Right lobe of liver (tissue), 6 donors: Measurements from ENCODE around the gene CST6. TPM values are rescaled to one million over a fixed set of nuclear protein-coding genes. Genes with fewer than 3 reads are reported as not detected.

Experiments used
- ATAC-seq, 4 donors: fragments of 200-7000 bp; cut with Tn5 transposase; one replicate each; pipeline ENCODE4 v1.9.1; 2020; ENCODE audit warnings: mild to moderate bottlenecking in 4 of 4, moderate library complexity in 4 of 4
- DNase-seq, 3 donors: peaks; one replicate each; pipeline ENCODE4 v3.0.0-alpha.2; 2020
- H3K27ac ChIP-seq, 3 donors: fragments of 200-600 bp; one replicate each; pipeline ENCODE4 v1.8.0; 2022
- H3K27me3 ChIP-seq, 2 donors: fragments of 200-600 bp; one replicate each; pipeline ENCODE4 v1.8.0; 2022
- H3K36me3 ChIP-seq, 4 donors: fragments of 200-600 bp; sonication (generic) in 1 of 4; one replicate each; pipeline versions ENCODE4 v1.5.1 to v1.8.0; 2017 to 2022; ENCODE audit warnings: control low read depth in 1 of 4
- H3K4me1 ChIP-seq, 4 donors: fragments of 200-600 bp; sonication (generic) in 1 of 4; one replicate each; pipeline versions ENCODE4 v1.5.1 to v1.8.0; 2017 to 2022; ENCODE audit warnings: control low read depth in 1 of 4
- H3K4me3 ChIP-seq, 3 donors: fragments of 200-600 bp; one replicate each; pipeline ENCODE4 v1.8.0; 2022
- H3K9me3 ChIP-seq, 4 donors: fragments of 200-600 bp; sonication (generic) in 1 of 4; one replicate each; pipeline versions ENCODE4 v1.5.1 to v1.8.0; 2017 to 2022; ENCODE audit warnings: control low read depth in 1 of 4
- POLR2A ChIP-seq: fragments of 450-650 bp; IDR thresholded peaks from one replicate; pipeline ENCODE4 v1.6.1; 2017; ENCODE audit warnings: antibody characterized with exemption, mild to moderate bottlenecking
- WGBS: methylation state at CpG from one replicate; pipeline ENCODE4 v1.1.6; 2018; ENCODE audit warnings: low coverage, low lambda C conversion rate; ENCODE audit not compliant: insufficient coverage; ENCODE audit errors: missing lambda C conversion rate; 5-methylcytosine and 5-hydroxymethylcytosine counted together
- intact Hi-C, 2 donors: fragments of 100-400 bp; cut with DNase I; formaldehyde crosslinking; loops; one replicate each; pipeline versions ENCODE4 v1.11.2 to v1.14.1; 2022
- total RNA-seq, 6 experiments: library from RNA; depleted of rRNA in 2 of 6; stranded (reverse); fragments of >200 nt in 2 of 6; fragmentation: NEBNext Ultra II Directional in 3 of 6; extraction: Animal tissue kit (Norgen Biotek cat#: 25700) in 3 of 6; gene quantifications; one replicate each; pipeline versions ENCODE4 v1.1.0 to v1.2.4, GENCODE V29; 2016 to 2023
- TF ChIP-seq, protein P1 (sequence below), 4 donors: fragments of 200-600 bp in 3 of 4; fragments of 450-650 bp in 1 of 4; IDR thresholded peaks; one replicate each; pipeline versions ENCODE4 v1.5.1 to v1.8.0; 2016 to 2022; ENCODE audit warnings: antibody characterized with exemption in 4 of 4, mild to moderate bottlenecking in 2 of 4
- donor health status: DM: no; HTN: yes; CAD: no.
- donor health status: DM: no; HTN: no; CAD: no.
- donor health status: DM: no; HTN: no; CAD: no.
- donor health status: DM: no; HTN: yes; CAD: no.
- donor health status: DM: no; HTN: yes; CAD: no.

The CST6 gene
- total RNA-seq, 6 experiments from 2014 or later = not detected

DNA sequence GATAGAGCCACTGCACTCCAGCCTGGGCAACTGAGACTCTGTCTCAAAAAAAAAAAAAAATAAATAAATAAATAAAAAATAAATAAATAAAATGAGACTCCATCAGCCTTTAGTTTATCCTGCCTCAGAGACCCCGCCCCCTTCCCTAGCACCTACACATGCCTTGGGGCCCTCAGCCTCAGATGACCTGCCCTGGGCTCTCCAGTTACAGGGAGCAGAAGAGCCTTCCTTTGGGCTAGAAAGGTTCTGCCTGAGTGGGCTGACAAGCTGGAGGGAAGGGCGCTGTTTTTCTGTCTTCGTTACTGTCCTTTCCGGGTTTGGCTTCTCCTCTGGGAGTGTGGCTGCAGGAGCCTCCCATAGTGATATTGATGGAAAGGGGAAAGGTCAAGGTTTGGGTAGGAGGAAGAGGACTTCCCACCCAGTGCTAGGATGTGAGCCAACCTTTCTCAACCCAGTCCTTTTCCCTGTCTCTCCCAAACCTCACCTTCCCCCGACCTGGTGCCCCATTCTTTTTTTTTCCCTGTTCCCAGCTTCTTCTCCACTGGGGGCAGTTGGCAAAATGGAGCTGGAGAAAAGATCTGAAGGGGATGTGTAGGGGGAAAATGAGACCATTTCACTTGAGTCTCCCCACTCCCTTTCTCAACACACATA, 38.9 kb downstream of the CST6 start:
- TF ChIP-seq POLR2A = no peak
- TF ChIP-seq, protein P1, sequence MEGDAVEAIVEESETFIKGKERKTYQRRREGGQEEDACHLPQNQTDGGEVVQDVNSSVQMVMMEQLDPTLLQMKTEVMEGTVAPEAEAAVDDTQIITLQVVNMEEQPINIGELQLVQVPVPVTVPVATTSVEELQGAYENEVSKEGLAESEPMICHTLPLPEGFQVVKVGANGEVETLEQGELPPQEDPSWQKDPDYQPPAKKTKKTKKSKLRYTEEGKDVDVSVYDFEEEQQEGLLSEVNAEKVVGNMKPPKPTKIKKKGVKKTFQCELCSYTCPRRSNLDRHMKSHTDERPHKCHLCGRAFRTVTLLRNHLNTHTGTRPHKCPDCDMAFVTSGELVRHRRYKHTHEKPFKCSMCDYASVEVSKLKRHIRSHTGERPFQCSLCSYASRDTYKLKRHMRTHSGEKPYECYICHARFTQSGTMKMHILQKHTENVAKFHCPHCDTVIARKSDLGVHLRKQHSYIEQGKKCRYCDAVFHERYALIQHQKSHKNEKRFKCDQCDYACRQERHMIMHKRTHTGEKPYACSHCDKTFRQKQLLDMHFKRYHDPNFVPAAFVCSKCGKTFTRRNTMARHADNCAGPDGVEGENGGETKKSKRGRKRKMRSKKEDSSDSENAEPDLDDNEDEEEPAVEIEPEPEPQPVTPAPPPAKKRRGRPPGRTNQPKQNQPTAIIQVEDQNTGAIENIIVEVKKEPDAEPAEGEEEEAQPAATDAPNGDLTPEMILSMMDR (IDR thresholded peaks at IDR 0.05) = no peak
- H3K36me3 ChIP-seq = peaks cover 5 to 13% (median 10%) of the 10 kb centered on the region in 4 donors
- intact Hi-C loops = no loop called here
- no peak overlapping the region for H3K27ac ChIP-seq
- WGBS = 51% methylated on average over 5 of the region's 5 CpGs
- H3K27me3 ChIP-seq = no peaks in the 10 kb centered on the region
- no peaks in the 10 kb centered on the region for H3K9me3 ChIP-seq
- ATAC-seq (no peak), DNase-seq (no peak)
- H3K4me3 ChIP-seq = no peak overlapping the region
- peaks cover 0 to 20% (median 6%) of the 10 kb centered on the region in 4 donors for H3K4me1 ChIP-seq

- H3K4me3 ChIP-seq = peak overlapping the region; percentile 61 to 97 (median 80)
- ATAC-seq (no peak), DNase-seq (no peak)
- H3K9me3 ChIP-seq = no peaks in the 10 kb centered on the region
- 38% methylated on average over 11 of the region's 12 CpGs for WGBS
- peaks cover 5 to 19% (median 13%) of the 10 kb centered on the region in 4 donors for H3K36me3 ChIP-seq
- H3K27me3 ChIP-seq = no peaks in the 10 kb centered on the region
- peak overlapping the region; percentile 27 to 78 (median 72) for H3K27ac ChIP-seq
- peaks cover 0 to 24% (median 6%) of the 10 kb centered on the region in 4 donors for H3K4me1 ChIP-seq
- intact Hi-C loops = no loop called here
- TF ChIP-seq POLR2A = no peak
- TF ChIP-seq, protein P1 (IDR thresholded peaks at IDR 0.05) = no peak
These were observed 39.6 kb downstream of the CST6 start for GRCh38 chr11:66051371-66051765.

DNA sequence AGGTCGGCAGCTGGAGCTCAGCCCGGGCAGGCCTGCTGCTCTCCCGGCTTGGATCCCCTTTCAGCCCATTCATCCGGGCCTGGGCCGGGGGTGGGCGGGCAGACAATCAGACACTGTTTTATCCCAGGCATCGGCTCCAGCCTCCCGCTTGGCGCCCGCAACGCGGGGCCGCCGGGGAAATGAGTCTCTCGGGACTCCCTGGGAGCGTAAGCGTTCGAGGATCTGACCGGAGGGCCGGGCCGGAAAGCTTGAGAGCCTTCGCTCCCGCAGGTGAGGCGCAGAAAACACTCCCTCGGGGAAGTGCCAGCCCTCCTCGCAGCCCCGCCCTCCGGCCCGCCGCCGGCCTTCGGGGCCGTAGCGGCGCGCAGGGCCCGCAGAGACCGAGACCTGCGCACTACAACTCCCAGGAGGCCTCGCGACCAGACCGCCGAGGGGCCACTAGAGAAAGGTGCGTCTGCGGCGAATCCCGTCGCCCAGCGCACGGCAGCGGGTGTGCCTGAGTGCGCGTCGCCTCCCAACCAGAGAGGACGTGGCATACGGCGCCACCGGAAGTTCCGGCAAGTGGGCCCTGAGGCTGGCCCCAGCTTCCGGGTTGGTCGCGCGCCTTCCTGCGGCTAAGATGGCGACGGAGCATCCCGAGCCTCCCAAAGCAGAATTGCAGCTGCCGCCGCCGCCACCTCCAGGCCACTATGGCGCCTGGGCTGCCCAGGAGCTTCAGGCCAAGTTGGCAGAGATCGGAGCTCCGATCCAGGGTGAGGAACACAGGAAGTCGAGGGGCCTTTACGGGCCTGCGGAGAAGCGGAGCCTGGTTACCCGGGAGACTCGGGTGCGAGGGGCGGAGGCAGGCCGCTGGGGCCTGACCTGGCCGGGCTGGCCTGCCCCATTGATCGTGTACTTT, 40.2 kb downstream of the CST6 start, which contains the start of gene SF3B2:
Gene SF3B2 (plus strand): TSS at position 599 of the 898 bp plus-strand sequence. CDS start 21 bp downstream, at position 620.
- H3K4me1 ChIP-seq = peaks cover 0 to 24% (median 6%) of the 10 kb centered on the region in 4 donors
- no peaks in the 10 kb centered on the region for H3K9me3 ChIP-seq
- DNase-seq (peak; percentile 99 to 100 (median 99)), ATAC-seq (peak; percentile 95 to 98 (median 96))
- WGBS = 0% methylated on average over 20 of the region's 84 CpGs
- H3K4me3 ChIP-seq = peak within 1 kb of the TSS; percentile 61 to 97 (median 80)
- peaks cover 10 to 25% (median 18%) of the 10 kb centered on the region in 4 donors for H3K36me3 ChIP-seq
- no peaks in the 10 kb centered on the region for H3K27me3 ChIP-seq
- H3K27ac ChIP-seq = peak within 1 kb of the TSS; percentile 27 to 78 (median 72)
- intact Hi-C loops = no loop called here
- TF ChIP-seq, protein P1 (IDR thresholded peaks at IDR 0.05) = no peak
- TF ChIP-seq POLR2A = peak; percentile 60

DNA sequence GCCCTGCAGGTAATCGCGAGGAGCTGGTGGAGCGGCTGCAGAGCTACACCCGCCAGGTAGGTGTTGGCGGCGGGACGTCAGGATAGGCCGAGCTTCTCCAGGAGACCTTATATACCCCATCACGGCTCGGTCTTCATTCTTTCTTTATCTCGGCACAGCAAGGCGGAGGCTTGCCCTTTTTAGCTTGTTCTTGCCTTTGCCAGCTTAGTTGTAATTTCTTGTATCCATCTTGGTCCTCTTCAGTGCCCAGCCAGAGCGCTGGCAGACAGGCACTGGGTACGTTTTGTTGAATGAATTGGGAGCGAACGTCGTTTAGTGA, 40.8 kb downstream of the CST6 start:
- no peaks in the 10 kb centered on the region for H3K27me3 ChIP-seq
- no peak for DNase-seq
- peaks cover 13 to 31% (median 22%) of the 10 kb centered on the region in 4 donors for H3K36me3 ChIP-seq
- H3K9me3 ChIP-seq = no peaks in the 10 kb centered on the region
- peaks cover 0 to 24% (median 6%) of the 10 kb centered on the region in 4 donors for H3K4me1 ChIP-seq
- WGBS = under 1% methylated on average over 9 of the region's 17 CpGs
- ATAC-seq = no peak
- intact Hi-C loops = no loop called here
- H3K27ac ChIP-seq = peak overlapping the region; percentile 19 to 69 (median 26)
- H3K4me3 ChIP-seq = peak overlapping the region; percentile 61 to 97 (median 80)
- TF ChIP-seq, protein P1 (IDR thresholded peaks at IDR 0.05) = no peak
- TF ChIP-seq POLR2A = no peak
